ENCODE measurements around the gene PCDHB7. TPM values are rescaled to one million over a fixed set of nuclear protein-coding genes. Genes with fewer than 3 reads are reported as not detected.
"Not testable (repeated sequence)": the region's sequence is repeated elsewhere in the genome, so short reads cannot be mapped to it uniquely, and the experiment has no call there.

The PCDHB7 gene
- total RNA-seq, 4 donors from 2014 or later: 1.7 to 3.0 (median 2.4) TPM

GRCh38 chr5:141192110-141192725 is 19.8 kb downstream of the PCDHB7 start, which contains the start of gene PCDHB10:
TSS of gene PCDHB10 (plus strand) at chr5:141192353. CDS start at chr5:141192553, 200 bp downstream.
- H3K4me3 ChIP-seq: peak within 1 kb of the TSS in 1 of 2 donors; percentile 28
- WGBS, 2 donors (ENCODE audit: low coverage in 1 of 2): 0 to 7% methylated on average over 7 to 8 of the region's 10 CpGs

GRCh38 chr5:141194332-141194731 is 21.9 kb downstream of the PCDHB7 start:
- WGBS, 2 donors (ENCODE audit: low coverage in 1 of 2): no CpG with 5 or more reads among the region's 37 CpGs
- not testable (repeated sequence) for H3K36me3 ChIP-seq, H3K4me1 ChIP-seq, ATAC-seq, H3K27ac ChIP-seq, H3K4me3 ChIP-seq
- peaks cover 22% of the 10 kb centered on the region for H3K27me3 ChIP-seq
- peaks cover 0 to 96% (median 3%) of the 10 kb centered on the region in 3 donors for H3K9me3 ChIP-seq

More at GRCh38 chr5:141192110-141192725, 19.8 kb downstream of the PCDHB7 start, which contains the start of gene PCDHB10:
- Histone ChIP-seq H3K4me1 (no peaks in the 10 kb centered on the region), H3K27ac (no peak within 1 kb of the TSS), H3K36me3 (peaks cover 0 to 4% of the 10 kb centered on the region in 2 donors), H3K27me3 (peaks cover 41% of the 10 kb centered on the region), H3K9me3 (peaks cover 0 to 96% (median 3%) of the 10 kb centered on the region in 3 donors)
- no peak for ATAC-seq
- TF ChIP-seq POLR2A (IDR thresholded peaks at IDR 0.05) (no peak), POLR2AphosphoS5 (IDR thresholded peaks at IDR 0.05) (no peak), CTCF (IDR thresholded peaks at IDR 0.05) (peak in 2 of 4 experiments; percentile 25 to 46)

- Histone ChIP-seq H3K36me3 (no peaks in the 10 kb centered on the region), H3K27me3 (peaks cover 22% of the 10 kb centered on the region), H3K9me3 (peaks cover 0 to 96% (median 3%) of the 10 kb centered on the region in 3 donors), H3K4me3 (no peak overlapping the region), H3K27ac (no peak overlapping the region), H3K4me1 (no peaks in the 10 kb centered on the region)
- TF ChIP-seq EP300 (IDR thresholded peaks at IDR 0.05): no peak
- no peak for TF ChIP-seq POLR2A (IDR thresholded peaks at IDR 0.05)
- TF ChIP-seq CTCF (IDR thresholded peaks at IDR 0.05): no peak
- TF ChIP-seq POLR2AphosphoS5 (IDR thresholded peaks at IDR 0.05): no peak
- ATAC-seq: no peak
- 42 to 43% methylated on average over 3 of the region's 3 CpGs for WGBS, 2 donors (ENCODE audit: low coverage in 1 of 2)
These were observed 23.9 kb downstream of the PCDHB7 start for GRCh38 chr5:141196363-141196762.

- TF ChIP-seq POLR2A (IDR thresholded peaks at IDR 0.05) (no peak), POLR2AphosphoS5 (IDR thresholded peaks at IDR 0.05) (no peak), CTCF (IDR thresholded peaks at IDR 0.05) (peak in 1 of 4 experiments; percentile 13), EP300 (IDR thresholded peaks at IDR 0.05) (no peak)
- Histone ChIP-seq H3K4me3 (peak within 1 kb of the TSS in 1 of 2 donors; percentile 29), H3K9me3 (peaks cover 0 to 98% (median 0%) of the 10 kb centered on the region in 3 donors), H3K4me1 (no peaks in the 10 kb centered on the region), H3K27me3 (peaks cover 27% of the 10 kb centered on the region), H3K27ac (no peak within 1 kb of the TSS), H3K36me3 (no peaks in the 10 kb centered on the region)
- no peak for ATAC-seq
- WGBS, 2 donors (ENCODE audit: low coverage in 1 of 2): 28 to 53% methylated on average over 12 to 19 of the region's 21 CpGs
These were observed 27.2 kb downstream of the PCDHB7 start, which contains the start of gene PCDHB11 for GRCh38 chr5:141199359-141200235. TSS of gene PCDHB11 (plus strand) at chr5:141199627. CDS start at chr5:141199775, 148 bp downstream.

GRCh38 chr5:141201126-141201525 is 28.7 kb downstream of the PCDHB7 start:
- H3K4me3 ChIP-seq, H3K4me1 ChIP-seq, H3K36me3 ChIP-seq, H3K27ac ChIP-seq, ATAC-seq: not testable (repeated sequence)
- Histone ChIP-seq H3K27me3 (peaks cover 26% of the 10 kb centered on the region), H3K9me3 (peaks cover 0 to 90% (median 0%) of the 10 kb centered on the region in 3 donors)
- WGBS, 2 donors (ENCODE audit: low coverage in 1 of 2): no CpG with 5 or more reads among the region's 38 CpGs

GRCh38 chr5:141201646-141202045 is 29.2 kb downstream of the PCDHB7 start:
- not testable (repeated sequence) for ATAC-seq, H3K27ac ChIP-seq, H3K36me3 ChIP-seq, H3K4me1 ChIP-seq, H3K4me3 ChIP-seq
- 43% methylated on average over 2 of the region's 35 CpGs; no CpG with 5 or more reads in 1 of the 2 donors for WGBS, 2 donors (ENCODE audit: low coverage in 1 of 2)
- Histone ChIP-seq H3K27me3 (peaks cover 26% of the 10 kb centered on the region), H3K9me3 (peaks cover 0 to 89% (median 0%) of the 10 kb centered on the region in 3 donors)

All from gastroesophageal sphincter (tissue), 4 donors.